ENCODE measurements around the gene NT5M. TPM values are rescaled to one million over a fixed set of nuclear protein-coding genes. Genes with fewer than 3 reads are reported as not detected.

NT5M gene
- total RNA-seq, 1 donor from 2014 or later, result 4.2 TPM

DNA sequence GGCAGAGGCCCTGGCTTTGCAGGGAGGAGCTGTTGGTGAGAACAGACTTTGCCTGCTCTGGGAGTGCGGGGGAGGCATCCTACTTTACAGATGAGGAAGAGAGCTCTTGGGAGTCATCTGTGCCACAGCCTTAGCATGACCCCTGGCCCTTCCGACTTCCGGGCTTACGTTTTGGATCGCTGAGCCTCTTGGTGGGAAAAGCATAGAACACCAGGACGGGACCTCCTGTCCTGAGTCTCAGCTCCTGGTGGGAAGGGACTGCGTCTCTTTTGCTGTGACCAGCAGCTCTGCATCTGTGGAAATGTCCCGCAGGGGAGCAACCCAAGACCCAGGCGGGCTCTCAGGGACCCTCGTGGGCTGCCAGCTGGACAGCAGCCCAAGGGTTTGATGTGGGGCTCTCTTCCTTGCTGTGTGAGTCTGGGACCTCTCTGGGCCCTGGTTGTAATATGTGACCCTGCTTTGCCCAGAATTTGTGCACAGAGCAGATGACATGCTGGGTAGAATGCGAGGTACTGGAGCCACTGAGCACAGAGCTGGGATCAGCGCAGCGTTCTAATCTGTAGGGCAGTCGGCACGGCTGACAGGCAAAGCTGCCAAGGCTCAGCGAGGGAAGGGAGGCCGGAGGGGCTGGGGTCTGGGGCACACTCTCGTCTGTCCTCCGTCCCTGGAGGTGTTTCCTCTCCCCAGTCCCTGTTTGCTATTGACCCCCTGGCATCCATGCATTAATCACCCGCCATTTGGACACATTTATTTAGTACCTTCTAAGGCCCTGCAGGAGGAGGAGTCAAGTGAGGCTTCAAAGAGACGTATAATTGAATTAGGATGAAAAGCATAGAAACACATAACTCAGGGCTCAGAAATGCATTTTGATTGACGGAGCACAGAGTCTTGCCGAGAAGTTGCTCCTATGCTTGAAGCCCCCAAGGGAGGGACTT is 64.0 kb downstream of the NT5M start:
- Histone ChIP-seq H3K27ac (ENCODE audit: low read depth, low read length) (no peak overlapping the region), H3K9ac (ENCODE audit: low read depth in 1 of 3, low read length in 3 of 3) (no peak overlapping the region), H3K4me3 (ENCODE audit: low read length in 3 of 3) (no peak overlapping the region), H3K27me3 (ENCODE audit: control insufficient read depth in 3 of 3, insufficient read depth in 3 of 3, low read length in 3 of 3) (peaks cover 5 to 18% (median 10%) of the 10 kb centered on the region in 3 donors), H3K9me3 (ENCODE audit: control insufficient read depth in 3 of 3, low read length in 3 of 3) (no peaks in the 10 kb centered on the region), H3K4me1 (ENCODE audit: control insufficient read depth in 3 of 3, insufficient read depth in 3 of 3, low read length in 3 of 3) (peaks cover 9 to 15% (median 11%) of the 10 kb centered on the region in 3 donors), H3K36me3 (ENCODE audit: control insufficient read depth in 3 of 3, insufficient read depth in 3 of 3, low read length in 3 of 3) (no peaks in the 10 kb centered on the region)

DNA sequence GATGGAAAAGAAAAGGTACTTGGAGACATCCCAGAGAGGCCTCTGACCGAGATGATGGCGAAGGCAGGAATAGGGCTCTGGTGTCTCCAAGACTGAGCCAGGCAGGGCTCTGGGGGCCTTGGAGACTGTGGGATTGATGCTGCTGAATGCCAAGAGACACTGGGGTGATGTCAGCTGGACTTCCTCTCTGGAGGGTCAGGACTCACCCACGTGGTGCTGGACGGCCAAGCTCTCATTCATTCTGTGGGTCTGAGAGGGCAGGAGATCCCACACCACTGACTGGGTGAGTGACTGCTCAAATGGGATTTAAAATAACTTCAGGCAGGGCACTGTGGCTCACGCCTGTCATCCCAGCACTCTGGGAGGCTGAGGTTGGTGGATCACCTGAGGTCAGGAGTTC is 64.8 kb downstream of the NT5M start:
- H3K36me3 ChIP-seq (ENCODE audit: control insufficient read depth in 3 of 3, insufficient read depth in 3 of 3, low read length in 3 of 3), result no peaks in the 10 kb centered on the region
- no peak overlapping the region for H3K27ac ChIP-seq (ENCODE audit: low read depth, low read length)
- no peaks in the 10 kb centered on the region for H3K9me3 ChIP-seq (ENCODE audit: control insufficient read depth in 3 of 3, low read length in 3 of 3)
- peaks cover 9 to 15% (median 11%) of the 10 kb centered on the region in 3 donors for H3K4me1 ChIP-seq (ENCODE audit: control insufficient read depth in 3 of 3, insufficient read depth in 3 of 3, low read length in 3 of 3)
- no peak overlapping the region for H3K4me3 ChIP-seq (ENCODE audit: low read length in 3 of 3)
- no peak overlapping the region for H3K9ac ChIP-seq (ENCODE audit: low read depth in 1 of 3, low read length in 3 of 3)
- H3K27me3 ChIP-seq (ENCODE audit: control insufficient read depth in 3 of 3, insufficient read depth in 3 of 3, low read length in 3 of 3), result peaks cover 5 to 18% (median 10%) of the 10 kb centered on the region in 3 donors

DNA sequence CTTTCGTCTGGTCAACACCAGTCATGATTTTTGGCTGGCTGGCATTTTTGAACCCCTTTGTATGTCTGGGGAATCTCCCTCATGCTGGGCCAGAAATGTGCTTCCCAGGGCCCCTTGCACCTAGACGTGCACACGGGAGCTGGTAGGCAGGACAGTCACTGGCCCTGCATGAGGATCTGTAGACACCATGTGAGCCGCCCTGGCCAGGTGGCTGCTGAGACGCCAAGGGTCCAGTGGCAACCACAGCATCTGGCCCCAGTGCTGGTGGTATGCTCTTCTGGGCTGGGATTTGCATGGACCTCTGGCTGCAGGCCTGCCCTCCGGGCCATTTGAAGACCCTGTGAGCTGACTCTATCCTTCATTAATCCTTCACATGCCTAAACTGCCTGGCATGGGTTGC is 67.5 kb downstream of the NT5M start:
- peaks cover 0 to 9% (median 0%) of the 10 kb centered on the region in 3 donors for H3K4me1 ChIP-seq (ENCODE audit: control insufficient read depth in 3 of 3, insufficient read depth in 3 of 3, low read length in 3 of 3)
- H3K9ac ChIP-seq (ENCODE audit: low read depth in 1 of 3, low read length in 3 of 3), result no peak overlapping the region
- peaks cover 0 to 10% (median 9%) of the 10 kb centered on the region in 3 donors for H3K27me3 ChIP-seq (ENCODE audit: control insufficient read depth in 3 of 3, insufficient read depth in 3 of 3, low read length in 3 of 3)
- H3K27ac ChIP-seq (ENCODE audit: low read depth, low read length), result no peak overlapping the region
- H3K36me3 ChIP-seq (ENCODE audit: control insufficient read depth in 3 of 3, insufficient read depth in 3 of 3, low read length in 3 of 3), result no peaks in the 10 kb centered on the region
- H3K9me3 ChIP-seq (ENCODE audit: control insufficient read depth in 3 of 3, low read length in 3 of 3), result no peaks in the 10 kb centered on the region
- no peak overlapping the region for H3K4me3 ChIP-seq (ENCODE audit: low read length in 3 of 3)

DNA sequence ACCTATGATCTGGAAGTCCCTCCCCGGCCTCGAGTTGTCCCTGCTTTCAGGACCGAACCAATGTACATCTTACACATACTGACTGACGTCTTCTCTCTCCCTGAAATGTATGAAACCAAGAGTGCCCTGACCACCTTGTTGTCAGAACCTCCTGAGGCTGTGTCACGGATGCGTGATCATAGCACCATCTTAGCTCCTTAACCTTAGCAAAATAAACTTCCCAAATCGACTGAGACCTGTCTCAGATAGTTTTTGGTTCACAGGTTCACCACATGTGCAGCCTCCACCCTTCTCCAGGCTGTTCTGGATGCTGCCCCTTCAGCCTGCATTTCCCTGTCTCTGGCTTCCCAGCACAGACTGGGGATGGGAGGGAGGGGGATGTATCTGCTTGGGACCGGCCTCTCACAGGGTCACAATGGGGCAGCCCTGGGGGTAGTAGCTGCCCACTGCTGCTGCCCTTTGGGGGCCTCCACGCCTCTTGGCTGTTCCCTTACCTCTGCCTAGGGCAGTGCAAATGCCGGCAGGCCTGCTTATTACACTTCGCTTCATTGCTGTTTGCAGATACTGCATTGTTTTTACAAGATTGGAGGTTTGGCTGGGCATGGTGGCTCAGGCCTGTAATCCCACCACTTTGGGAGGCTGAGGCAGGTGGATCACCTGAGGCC is 69.8 kb downstream of the NT5M start:
- H3K9ac ChIP-seq (ENCODE audit: low read depth in 1 of 3, low read length in 3 of 3), result no peak overlapping the region
- H3K9me3 ChIP-seq (ENCODE audit: control insufficient read depth in 3 of 3, low read length in 3 of 3), result no peaks in the 10 kb centered on the region
- H3K36me3 ChIP-seq (ENCODE audit: control insufficient read depth in 3 of 3, insufficient read depth in 3 of 3, low read length in 3 of 3), result no peaks in the 10 kb centered on the region
- H3K4me3 ChIP-seq (ENCODE audit: low read length in 3 of 3), result no peak overlapping the region
- no peaks in the 10 kb centered on the region for H3K4me1 ChIP-seq (ENCODE audit: control insufficient read depth in 3 of 3, insufficient read depth in 3 of 3, low read length in 3 of 3)
- H3K27me3 ChIP-seq (ENCODE audit: control insufficient read depth in 3 of 3, insufficient read depth in 3 of 3, low read length in 3 of 3), result no peaks in the 10 kb centered on the region
- H3K27ac ChIP-seq (ENCODE audit: low read depth, low read length), result no peak overlapping the region

DNA sequence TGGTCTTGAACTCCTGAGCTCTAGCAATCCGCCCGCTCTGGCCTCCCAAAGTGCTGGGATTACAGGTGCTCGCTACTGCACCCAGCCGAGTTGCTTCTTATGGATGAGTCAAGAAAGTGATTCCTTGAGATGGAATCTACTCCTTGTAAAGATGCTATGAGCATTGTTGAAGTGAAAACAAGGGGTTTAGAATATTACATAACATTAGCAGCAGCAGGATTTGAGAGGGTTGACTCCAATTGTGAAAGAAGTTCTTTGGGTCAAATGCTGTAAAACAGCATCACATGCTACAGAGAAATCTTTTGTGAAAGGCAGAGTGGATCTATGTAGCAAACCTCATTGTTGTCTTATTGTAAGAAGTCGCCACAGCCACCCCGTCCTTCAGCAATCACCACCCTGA is 72.7 kb downstream of the NT5M start:
- no peak overlapping the region for H3K4me3 ChIP-seq (ENCODE audit: low read length in 3 of 3)
- H3K9me3 ChIP-seq (ENCODE audit: control insufficient read depth in 3 of 3, low read length in 3 of 3), result no peaks in the 10 kb centered on the region
- H3K27me3 ChIP-seq (ENCODE audit: control insufficient read depth in 3 of 3, insufficient read depth in 3 of 3, low read length in 3 of 3), result peaks cover 0 to 10% (median 8%) of the 10 kb centered on the region in 3 donors
- H3K9ac ChIP-seq (ENCODE audit: low read depth in 1 of 3, low read length in 3 of 3), result no peak overlapping the region
- no peaks in the 10 kb centered on the region for H3K4me1 ChIP-seq (ENCODE audit: control insufficient read depth in 3 of 3, insufficient read depth in 3 of 3, low read length in 3 of 3)
- no peaks in the 10 kb centered on the region for H3K36me3 ChIP-seq (ENCODE audit: control insufficient read depth in 3 of 3, insufficient read depth in 3 of 3, low read length in 3 of 3)
- H3K27ac ChIP-seq (ENCODE audit: low read depth, low read length), result no peak overlapping the region

DNA sequence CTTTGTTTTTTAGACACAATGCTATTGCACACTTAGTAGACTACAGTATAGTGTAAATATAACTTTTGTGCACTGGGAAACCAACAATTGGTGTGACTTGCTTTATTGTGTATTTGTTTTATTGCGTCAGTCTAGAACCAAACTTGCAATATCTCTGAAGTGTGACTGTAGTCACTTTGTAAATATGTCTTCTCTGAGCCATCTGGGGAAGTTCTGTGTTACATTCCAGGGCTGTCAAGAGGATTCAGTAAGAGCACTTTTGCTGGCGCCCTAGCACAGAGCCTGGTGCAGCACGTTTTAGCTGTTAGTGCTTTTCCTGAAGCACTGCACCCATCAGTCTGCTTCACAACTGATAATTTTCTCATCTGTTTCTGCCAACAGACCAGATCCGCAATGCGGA is 73.2 kb downstream of the NT5M start:
- Histone ChIP-seq H3K36me3 (ENCODE audit: control insufficient read depth in 3 of 3, insufficient read depth in 3 of 3, low read length in 3 of 3) (no peaks in the 10 kb centered on the region), H3K9ac (ENCODE audit: low read depth in 1 of 3, low read length in 3 of 3) (no peak overlapping the region), H3K27me3 (ENCODE audit: control insufficient read depth in 3 of 3, insufficient read depth in 3 of 3, low read length in 3 of 3) (peaks cover 0 to 14% (median 11%) of the 10 kb centered on the region in 3 donors)

DNA sequence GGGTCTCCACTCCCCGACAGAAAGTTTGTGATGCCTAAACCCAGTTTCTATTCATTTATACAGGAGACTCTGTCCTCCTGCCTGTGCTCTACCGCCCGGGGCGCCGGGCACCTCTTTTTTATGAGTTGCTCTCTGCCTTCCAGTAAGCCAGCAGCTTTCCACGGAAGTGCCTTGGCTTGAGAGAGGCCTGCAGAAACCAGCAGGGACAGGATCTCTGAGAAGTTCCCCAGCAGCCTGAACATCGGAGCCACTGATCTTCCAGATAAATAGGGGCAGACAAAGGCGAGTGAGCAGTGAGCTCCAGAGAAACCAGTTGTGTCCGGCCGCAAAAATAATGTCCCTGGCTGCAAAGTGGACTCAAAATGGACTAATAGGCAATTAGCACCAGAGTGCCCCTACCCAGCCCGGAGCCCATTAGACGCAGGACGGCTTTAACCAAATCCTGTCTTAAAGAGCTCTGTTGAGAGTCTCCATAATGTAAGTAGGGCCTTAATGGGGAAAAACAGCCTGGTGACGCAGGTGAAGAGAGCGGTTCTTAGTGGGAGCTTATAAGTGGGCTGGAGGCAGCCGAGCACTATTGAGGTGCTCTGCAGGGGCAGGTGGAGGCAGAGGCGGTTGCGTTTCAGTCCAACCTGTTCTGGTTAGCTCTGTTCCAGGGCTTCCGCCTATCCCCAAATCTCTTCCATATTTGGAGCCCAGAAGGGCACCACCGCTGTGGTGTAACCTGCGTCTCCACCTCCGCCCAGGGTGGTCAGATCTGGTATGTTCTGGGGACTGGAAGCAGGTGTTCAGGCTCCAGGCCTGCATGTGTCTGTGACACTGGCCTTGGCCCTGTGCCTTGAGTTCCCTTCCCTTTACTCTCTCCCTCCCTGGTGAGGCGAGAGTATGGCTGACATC is 74.1 kb downstream of the NT5M start:
- no peaks in the 10 kb centered on the region for H3K9me3 ChIP-seq (ENCODE audit: control insufficient read depth in 3 of 3, low read length in 3 of 3)

More for the DNA sequence above, 73.2 kb downstream of the NT5M start:
- Histone ChIP-seq H3K27ac (ENCODE audit: low read depth, low read length) (no peak overlapping the region), H3K4me3 (ENCODE audit: low read length in 3 of 3) (no peak overlapping the region), H3K9me3 (ENCODE audit: control insufficient read depth in 3 of 3, low read length in 3 of 3) (no peaks in the 10 kb centered on the region), H3K4me1 (ENCODE audit: control insufficient read depth in 3 of 3, insufficient read depth in 3 of 3, low read length in 3 of 3) (no peaks in the 10 kb centered on the region)

DNA sequence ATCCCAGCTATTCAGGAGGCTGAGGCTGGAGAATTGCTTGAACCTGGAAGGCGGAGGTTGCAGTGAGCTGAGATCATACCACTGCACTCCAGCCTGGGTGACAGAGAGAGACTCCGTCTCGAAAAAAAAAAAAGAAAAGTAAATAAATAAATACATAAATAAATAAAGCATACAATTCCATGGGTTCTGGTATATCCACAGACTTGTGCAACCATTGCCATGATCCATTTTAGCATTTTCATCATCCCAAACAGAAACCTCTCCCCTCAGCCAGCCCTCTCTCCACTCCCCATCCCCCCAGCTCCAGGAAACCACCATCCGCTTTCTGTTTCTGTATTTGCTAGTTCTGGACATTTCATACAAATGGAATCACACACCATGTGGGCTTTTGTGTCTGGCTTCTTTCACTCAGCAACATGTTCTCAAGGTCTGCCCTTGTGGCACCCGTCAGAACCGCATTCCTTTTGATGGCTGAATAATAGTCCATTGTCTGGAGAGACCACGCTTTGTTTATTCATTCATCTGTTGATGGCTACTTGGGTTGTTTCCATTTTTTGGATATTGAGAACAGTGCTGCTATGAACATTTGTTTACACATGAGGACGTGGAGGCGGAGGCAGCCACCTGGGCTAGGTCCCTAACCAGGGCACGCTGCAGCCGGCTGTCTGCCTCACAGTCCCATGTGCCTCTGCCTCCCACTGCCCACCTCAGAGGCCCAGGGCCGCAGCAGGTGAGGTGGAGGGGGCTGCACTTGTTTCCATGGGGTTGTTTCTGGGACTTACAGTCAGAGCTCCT is 76.2 kb downstream of the NT5M start:
- no peak overlapping the region for H3K9ac ChIP-seq (ENCODE audit: low read depth in 1 of 3, low read length in 3 of 3)
- H3K27me3 ChIP-seq (ENCODE audit: control insufficient read depth in 3 of 3, insufficient read depth in 3 of 3, low read length in 3 of 3), result peaks cover 0 to 14% (median 11%) of the 10 kb centered on the region in 3 donors
- no peak overlapping the region for H3K4me3 ChIP-seq (ENCODE audit: low read length in 3 of 3)
- no peaks in the 10 kb centered on the region for H3K4me1 ChIP-seq (ENCODE audit: control insufficient read depth in 3 of 3, insufficient read depth in 3 of 3, low read length in 3 of 3)
- no peaks in the 10 kb centered on the region for H3K9me3 ChIP-seq (ENCODE audit: control insufficient read depth in 3 of 3, low read length in 3 of 3)
- H3K36me3 ChIP-seq (ENCODE audit: control insufficient read depth in 3 of 3, insufficient read depth in 3 of 3, low read length in 3 of 3), result no peaks in the 10 kb centered on the region
- H3K27ac ChIP-seq (ENCODE audit: low read depth, low read length), result no peak overlapping the region

More for the DNA sequence above, 74.1 kb downstream of the NT5M start:
- H3K4me1 ChIP-seq (ENCODE audit: control insufficient read depth in 3 of 3, insufficient read depth in 3 of 3, low read length in 3 of 3), result no peaks in the 10 kb centered on the region
- peaks cover 0 to 14% (median 11%) of the 10 kb centered on the region in 3 donors for H3K27me3 ChIP-seq (ENCODE audit: control insufficient read depth in 3 of 3, insufficient read depth in 3 of 3, low read length in 3 of 3)
- no peaks in the 10 kb centered on the region for H3K36me3 ChIP-seq (ENCODE audit: control insufficient read depth in 3 of 3, insufficient read depth in 3 of 3, low read length in 3 of 3)
- no peak overlapping the region for H3K4me3 ChIP-seq (ENCODE audit: low read length in 3 of 3)
- H3K27ac ChIP-seq (ENCODE audit: low read depth, low read length), result no peak overlapping the region
- no peak overlapping the region for H3K9ac ChIP-seq (ENCODE audit: low read depth in 1 of 3, low read length in 3 of 3)
